LNCaP clone FGC (cell line): ENCODE data around the gene CCDC124.
A peak's percentile ranks its signal among the peaks of the same experiment; 100 is the strongest.

Source experiments
- DNase-seq: peaks from one replicate; pipeline ENCODE4 v3.0.0-alpha.2; 2011; ENCODE audit warnings: low read depth
- H3K4me3 ChIP-seq: 2 replicates; pipeline ENCODE4 v1.5.1; 2011; ENCODE audit warnings: mild to moderate bottlenecking, low read depth, low read length, control low read depth
- TF ChIP-seq, protein P1 (sequence below): IDR thresholded peaks from 2 replicates; pipeline ENCODE4 v1.5.1; 2012; ENCODE audit warnings: mild to moderate bottlenecking; ENCODE audit not compliant: control insufficient read depth, insufficient read depth; ENCODE audit errors: extremely low read depth

Gene CCDC124

DNA sequence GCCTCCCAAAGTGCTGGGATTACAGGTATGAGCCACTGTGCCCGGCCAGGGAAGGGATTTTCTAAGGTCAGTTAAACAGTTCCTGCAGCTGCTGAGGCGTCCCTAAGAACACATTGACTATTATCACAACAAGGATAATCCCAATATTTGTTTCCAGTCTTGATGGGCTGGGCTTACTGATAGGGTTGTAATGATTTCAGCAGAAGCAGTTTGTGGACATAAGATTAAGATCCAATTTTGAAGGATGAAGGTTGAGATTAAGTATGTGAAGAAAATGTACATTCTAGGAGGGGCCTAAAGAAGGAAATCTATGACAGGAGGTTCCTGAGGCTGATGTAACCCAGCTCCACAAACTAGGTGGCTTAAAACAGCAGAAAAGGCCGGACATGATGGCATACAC lies 10.7 kb upstream of the CCDC124 start:
- H3K4me3 ChIP-seq, result no peak overlapping the region
- TF ChIP-seq, protein P1, sequence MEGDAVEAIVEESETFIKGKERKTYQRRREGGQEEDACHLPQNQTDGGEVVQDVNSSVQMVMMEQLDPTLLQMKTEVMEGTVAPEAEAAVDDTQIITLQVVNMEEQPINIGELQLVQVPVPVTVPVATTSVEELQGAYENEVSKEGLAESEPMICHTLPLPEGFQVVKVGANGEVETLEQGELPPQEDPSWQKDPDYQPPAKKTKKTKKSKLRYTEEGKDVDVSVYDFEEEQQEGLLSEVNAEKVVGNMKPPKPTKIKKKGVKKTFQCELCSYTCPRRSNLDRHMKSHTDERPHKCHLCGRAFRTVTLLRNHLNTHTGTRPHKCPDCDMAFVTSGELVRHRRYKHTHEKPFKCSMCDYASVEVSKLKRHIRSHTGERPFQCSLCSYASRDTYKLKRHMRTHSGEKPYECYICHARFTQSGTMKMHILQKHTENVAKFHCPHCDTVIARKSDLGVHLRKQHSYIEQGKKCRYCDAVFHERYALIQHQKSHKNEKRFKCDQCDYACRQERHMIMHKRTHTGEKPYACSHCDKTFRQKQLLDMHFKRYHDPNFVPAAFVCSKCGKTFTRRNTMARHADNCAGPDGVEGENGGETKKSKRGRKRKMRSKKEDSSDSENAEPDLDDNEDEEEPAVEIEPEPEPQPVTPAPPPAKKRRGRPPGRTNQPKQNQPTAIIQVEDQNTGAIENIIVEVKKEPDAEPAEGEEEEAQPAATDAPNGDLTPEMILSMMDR, result no peak
- DNase-seq, result no peak

DNA sequence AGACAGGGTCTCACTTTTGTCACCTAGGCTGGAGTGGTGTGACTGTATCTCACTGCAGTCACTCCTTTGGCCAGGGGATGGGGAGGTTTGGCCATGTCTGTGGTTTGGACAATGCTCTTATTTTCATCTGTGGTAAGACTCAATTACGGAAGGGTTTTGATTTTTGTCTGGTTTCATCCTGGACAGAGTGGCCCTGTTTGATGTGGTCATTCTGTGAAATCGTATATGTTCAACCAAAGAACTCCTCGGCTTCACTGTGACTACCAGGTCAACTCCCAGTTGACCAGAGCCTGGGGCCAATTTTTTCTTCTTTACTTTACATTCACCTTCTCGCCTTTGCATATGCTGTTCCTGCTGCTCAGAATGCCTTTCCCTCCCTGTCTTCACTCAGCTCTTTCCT lies 6.8 kb upstream of the CCDC124 start:
- no peak overlapping the region for H3K4me3 ChIP-seq
- DNase-seq, result no peak
- TF ChIP-seq, protein P1, result no peak

DNA sequence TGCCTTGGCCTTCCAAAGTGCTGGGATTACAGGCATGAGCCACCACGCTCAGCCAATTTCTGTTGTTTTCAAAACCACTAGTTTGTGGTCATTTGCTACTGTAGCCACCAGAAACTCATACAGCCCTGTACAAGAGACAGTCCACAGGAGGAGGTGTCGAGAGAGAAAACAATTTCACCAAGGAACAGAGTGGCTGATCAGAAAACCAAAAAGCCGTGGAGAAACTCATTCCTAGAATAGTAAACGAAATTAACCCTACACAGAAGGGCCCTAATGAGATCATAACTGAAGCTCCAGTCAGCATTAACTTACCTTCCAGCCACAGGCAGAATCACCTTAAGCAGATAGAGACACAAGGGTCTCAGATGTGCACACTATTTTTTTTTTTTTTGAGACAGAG lies 3.8 kb upstream of the CCDC124 start:
- no peak for DNase-seq
- H3K4me3 ChIP-seq, result no peak overlapping the region
- TF ChIP-seq, protein P1, result no peak

DNA sequence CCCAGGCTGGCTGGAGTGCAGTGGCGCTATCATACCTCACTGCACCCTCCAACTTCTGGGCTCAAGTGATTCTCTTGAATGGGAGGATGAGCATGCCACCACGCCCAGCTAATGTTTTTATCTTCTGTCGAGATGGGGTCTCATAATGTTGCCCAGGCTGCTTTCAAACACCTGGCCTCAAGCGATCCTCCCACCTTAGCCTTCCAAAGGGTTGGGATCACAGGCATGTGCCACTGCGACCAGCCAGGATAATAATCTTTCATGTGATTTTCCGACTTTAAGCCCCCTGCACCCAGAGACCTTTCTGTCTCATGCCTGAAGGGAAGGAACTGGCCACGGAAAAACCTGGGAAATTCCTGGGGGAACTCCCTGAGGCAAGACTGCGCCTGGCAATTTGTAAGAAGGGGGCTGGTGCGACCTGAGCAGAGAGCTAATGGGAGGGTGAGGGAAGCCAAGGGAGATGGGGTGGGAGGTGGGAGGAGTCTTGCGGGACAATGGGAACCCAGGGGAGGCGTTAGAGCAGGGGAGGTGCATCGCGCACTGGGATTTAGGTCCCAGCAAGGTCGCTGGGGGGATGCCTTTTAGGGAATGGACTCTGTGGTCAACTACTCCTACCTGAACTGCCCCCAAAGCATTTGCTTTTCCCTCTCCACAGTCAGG lies 1.2 kb upstream of the CCDC124 start:
- H3K4me3 ChIP-seq, result peak overlapping the region; percentile 87

DNA sequence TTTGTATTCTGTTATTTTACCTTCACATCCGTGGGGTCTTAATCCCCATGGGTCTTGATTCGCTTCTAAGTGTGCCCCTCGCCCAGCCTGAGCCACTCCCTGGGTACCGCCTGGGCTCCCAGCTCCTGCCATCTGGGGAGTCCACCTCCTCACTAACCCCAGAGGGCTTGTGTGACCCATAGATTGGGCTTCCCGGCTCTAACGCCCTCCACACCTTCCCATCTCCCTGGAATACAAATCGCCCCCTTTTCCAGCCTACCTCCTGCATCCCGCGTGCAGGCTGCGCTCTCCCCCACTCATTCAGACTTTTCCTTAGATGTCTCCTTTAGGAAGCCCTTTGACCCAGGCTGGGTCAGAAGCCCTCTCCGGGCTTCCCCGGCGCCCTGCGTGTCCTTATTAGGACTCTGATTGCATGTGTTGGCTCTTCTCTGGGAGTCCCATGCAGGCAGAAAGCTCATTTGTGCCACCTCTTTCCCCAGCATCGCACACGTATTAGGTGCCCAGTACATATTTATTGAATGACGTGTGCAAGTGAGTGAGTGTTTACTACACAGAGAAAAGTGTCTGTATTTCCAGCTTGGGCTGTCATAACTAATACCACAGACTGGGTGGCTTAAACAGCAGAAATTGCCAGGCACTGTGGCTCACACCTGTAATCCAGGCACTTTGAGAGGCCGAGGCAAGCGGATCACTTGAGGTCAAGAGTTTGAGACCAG lies 757 bp downstream of the CCDC124 start:
- peak overlapping the region; percentile 87 for H3K4me3 ChIP-seq
- DNase-seq, result peak; percentile 27
- TF ChIP-seq, protein P1, result no peak

More for the DNA sequence above, 1.2 kb upstream of the CCDC124 start:
- TF ChIP-seq, protein P1, result no peak
- no peak for DNase-seq

DNA sequence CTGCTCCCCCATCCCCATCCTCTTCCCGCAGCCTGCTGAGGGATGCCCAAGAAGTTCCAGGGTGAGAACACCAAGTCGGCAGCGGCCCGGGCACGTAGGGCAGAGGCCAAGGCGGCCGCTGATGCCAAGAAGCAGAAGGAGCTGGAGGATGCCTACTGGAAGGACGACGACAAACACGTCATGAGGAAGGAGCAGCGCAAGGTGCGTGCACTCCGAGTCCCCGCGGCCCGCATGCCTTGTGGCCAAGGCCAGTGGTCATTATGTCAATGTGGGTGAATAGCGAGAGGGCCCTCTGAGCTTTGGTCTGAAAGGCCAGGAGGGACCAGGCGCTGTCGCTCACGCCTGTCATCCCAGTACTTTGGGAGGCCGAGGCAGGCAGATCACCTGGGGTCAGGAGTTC lies 3.6 kb downstream of the CCDC124 start:
- TF ChIP-seq, protein P1, result no peak
- DNase-seq, result no peak
- no peak overlapping the region for H3K4me3 ChIP-seq
